ENCODE data around the gene MPC1. TPM values are rescaled to one million over a fixed set of nuclear protein-coding genes. Genes with fewer than 3 reads are reported as not detected.
"Not testable (repeated sequence)": the region's sequence is repeated elsewhere in the genome, so short reads cannot be mapped to it uniquely, and the experiment has no call there.

Gene MPC1
- total RNA-seq, 4 donors from 2014 or later: 33.4 to 99.4 (median 58.8) TPM

DNA sequence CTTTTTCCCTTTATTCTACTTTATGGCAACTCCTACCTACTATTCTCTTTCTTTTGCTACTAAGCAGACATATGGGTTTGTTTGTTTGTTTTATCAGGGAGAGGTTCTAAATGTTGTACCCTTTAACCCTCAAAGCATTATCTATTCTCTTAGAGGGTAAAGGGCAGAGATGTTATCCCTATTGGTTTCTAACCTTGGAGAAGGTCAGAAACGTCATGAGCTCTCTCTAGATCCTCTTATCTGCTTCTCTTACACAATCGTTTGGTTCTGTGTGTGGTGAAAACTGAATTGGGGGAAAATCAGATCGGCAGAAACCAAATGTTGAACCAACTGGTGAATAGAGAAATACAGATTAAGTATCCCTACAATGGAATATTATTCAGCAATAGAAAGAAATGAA is 6.4 kb upstream of the MPC1 start:
- no peak for DNase-seq (ENCODE audit: low spot score)
- ATAC-seq (ENCODE audit: low FRiP score): no peak
- no peak for TF ChIP-seq CTCF (IDR thresholded peaks at IDR 0.05)

- TF ChIP-seq CTCF (IDR thresholded peaks at IDR 0.05): no peak
- DNase-seq (ENCODE audit: low spot score): no peak
- ATAC-seq (ENCODE audit: low FRiP score): no peak
Measured at GRCh38 chr6:166388290-166389004, 5.7 kb upstream of the MPC1 start.

DNA sequence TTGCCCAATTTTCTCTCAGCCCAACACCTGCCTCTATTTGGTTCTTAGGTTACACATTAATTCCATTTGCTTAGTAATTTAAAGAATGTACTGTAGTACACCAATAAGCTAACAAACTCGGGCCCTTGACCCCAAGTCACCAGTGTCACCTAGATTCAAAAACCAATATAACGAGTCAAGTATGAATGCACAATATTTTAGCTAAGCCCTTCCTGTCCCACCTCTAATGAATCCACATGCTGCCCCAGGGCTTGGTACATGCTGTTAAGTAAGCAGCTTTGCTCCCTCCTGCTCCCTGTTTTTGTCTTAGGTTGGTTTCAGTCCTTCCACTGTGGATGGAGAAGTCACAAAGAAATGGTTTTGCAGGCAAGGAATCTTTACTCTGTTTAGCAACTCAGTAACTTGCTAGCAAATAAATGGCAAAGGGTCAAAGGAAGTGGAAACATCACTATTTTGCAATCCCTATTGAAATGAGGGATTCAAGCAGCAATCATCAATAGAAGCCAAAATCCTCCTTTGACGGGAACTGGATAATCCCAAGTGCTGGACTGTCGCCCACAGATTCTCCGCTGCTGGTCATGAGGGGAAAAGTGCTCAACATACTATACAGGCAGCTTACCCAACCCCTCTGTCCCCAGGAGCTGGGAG is 5.0 kb upstream of the MPC1 start:
- ATAC-seq (ENCODE audit: low FRiP score) (no peak), DNase-seq (ENCODE audit: low spot score) (no peak)
- TF ChIP-seq CTCF (IDR thresholded peaks at IDR 0.05): no peak

GRCh38 chr6:166387098-166387497 is 4.4 kb upstream of the MPC1 start:
- DNase-seq (ENCODE audit: low spot score): not testable (repeated sequence)

DNA sequence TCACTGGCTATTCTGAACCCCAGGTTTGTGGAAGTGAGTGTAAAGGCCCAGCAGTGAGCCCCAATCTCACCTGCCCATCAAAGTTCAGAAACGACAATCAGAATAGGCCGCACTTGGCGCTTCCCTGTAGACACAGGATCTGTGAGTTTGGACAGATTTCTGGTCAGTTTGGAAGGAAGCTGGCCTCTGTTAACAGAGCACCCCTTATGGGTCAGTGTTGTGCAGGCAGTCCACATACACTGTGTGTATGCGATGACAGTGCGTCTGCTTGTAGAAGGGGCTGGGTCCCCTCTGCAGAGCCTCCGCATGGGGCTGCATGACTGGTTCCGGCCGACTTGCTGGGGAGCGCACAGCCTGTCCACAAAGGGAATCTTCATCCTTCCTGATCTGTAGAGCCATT is 3.4 kb upstream of the MPC1 start:
- TF ChIP-seq CTCF (IDR thresholded peaks at IDR 0.05): no peak
- ATAC-seq (ENCODE audit: low FRiP score): no peak
- no peak for DNase-seq (ENCODE audit: low spot score)

More at GRCh38 chr6:166387098-166387497, 4.4 kb upstream of the MPC1 start:
- ATAC-seq (ENCODE audit: low FRiP score): not testable (repeated sequence)

- not testable (repeated sequence) for DNase-seq (ENCODE audit: low spot score); ATAC-seq (ENCODE audit: low FRiP score)
Measured at GRCh38 chr6:166383802-166384363, 1.1 kb upstream of the MPC1 start.

- no peak for TF ChIP-seq CTCF (IDR thresholded peaks at IDR 0.05)
- DNase-seq (ENCODE audit: low spot score) (no peak), ATAC-seq (ENCODE audit: low FRiP score) (no peak)
Measured at GRCh38 chr6:166382500-166382932, 224 bp downstream of the MPC1 start.

Measured in omental fat pad (tissue), 4 donors.